GM21576 (cell line): ENCODE data around the gene MDM2.

Experiments used
- ATAC-seq: cut with Tn5 transposase; IDR thresholded peaks from one replicate; pipeline ENCODE4 v1.9.1; 2021; ENCODE audit warnings: mild to moderate bottlenecking, moderate library complexity; ENCODE audit not compliant: unreplicated experiment

Gene MDM2

GRCh38 chr12:68870443-68870842 is 62.5 kb downstream of the MDM2 start:
- no peak for ATAC-seq

GRCh38 chr12:68871396-68871795 is 63.4 kb downstream of the MDM2 start:
- ATAC-seq, result no peak

GRCh38 chr12:68871921-68872320 is 63.9 kb downstream of the MDM2 start:
- ATAC-seq, result no peak

DNA sequence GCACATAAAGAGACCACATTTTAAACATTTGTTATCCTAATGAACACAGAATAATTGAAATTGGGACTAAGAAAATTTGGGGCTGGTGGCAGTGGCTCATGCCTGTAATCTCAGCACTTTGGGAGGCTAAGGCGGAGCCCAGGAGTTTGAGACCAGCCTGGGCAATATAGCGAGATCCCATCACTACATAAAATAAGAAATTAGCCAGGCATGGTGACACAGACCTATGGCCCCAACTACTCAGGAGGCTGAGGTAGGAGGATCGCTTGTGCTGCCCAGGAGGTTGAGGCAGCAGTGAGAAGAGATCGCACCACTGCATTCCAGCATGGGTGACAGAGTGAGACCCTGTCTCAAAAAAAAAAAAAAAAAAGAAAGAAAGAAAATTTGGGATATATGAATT is 65.3 kb downstream of the MDM2 start:
- no peak for ATAC-seq

DNA sequence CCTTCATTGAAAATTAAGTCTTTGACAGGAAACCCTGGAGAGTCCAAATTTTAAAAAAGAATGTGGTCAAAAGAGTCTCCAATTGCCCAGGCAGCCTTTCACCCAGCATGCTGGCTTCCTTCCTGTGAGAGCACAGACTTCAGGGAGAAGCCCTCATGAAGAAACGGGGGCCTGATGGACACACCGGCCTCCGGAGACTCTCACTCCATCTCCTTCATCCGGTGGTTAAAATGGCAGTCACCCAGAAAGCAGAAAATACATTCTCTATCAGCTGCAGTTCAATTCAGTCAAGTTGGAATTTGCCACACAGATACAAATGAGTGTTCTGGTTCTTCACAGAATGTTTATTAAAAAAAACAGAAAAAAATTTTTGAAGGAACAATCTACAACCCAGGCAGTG is 68.5 kb downstream of the MDM2 start:
- ATAC-seq, result no peak

DNA sequence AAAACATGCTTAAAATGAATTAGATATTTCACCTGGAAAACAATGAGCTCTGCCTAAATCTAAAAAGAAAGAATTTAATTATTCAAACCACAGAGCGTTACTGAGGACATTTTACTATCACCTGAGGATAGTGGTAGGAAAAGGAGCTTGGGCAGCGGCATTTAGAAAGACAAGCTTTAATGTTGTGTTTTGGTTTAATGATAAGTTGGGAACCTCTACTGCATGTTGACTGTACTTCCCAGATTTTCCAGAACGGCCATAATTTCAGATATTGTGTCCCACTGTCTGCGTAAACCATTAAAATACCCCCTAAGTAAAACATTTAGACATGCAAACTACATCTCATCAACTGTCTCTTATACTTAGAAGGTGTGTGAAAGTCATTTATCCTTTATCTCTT is 69.6 kb downstream of the MDM2 start:
- no peak for ATAC-seq

GRCh38 chr12:68878283-68878682 is 70.3 kb downstream of the MDM2 start:
- ATAC-seq, result no peak

GRCh38 chr12:68878846-68879245 is 70.9 kb downstream of the MDM2 start:
- no peak for ATAC-seq

- ATAC-seq, result no peak
Measured at GRCh38 chr12:68880660-68881325, 72.8 kb downstream of the MDM2 start.

GRCh38 chr12:68882251-68882964 is 74.4 kb downstream of the MDM2 start:
- ATAC-seq, result no peak

- no peak for ATAC-seq
Measured at GRCh38 chr12:68883151-68883550, 75.2 kb downstream of the MDM2 start.

DNA sequence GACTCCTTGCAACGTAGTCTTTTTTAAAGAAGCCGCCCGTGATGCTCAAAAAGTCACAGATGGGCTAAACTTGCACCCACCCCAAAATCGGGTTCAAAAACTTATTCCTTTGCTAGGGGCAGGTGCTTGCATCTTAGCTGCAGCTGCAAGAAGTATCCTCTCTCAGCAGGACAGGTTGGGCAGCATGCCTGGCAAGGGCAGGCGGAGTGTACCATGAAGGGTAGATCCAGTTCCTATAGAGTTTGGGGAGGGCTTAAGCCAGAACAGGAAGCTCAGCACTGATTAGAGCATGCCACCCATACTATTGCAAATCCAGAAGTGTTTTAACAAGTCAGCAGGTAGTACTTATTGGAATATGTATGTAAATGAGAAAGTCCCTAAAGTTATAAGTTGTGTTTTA is 76.3 kb downstream of the MDM2 start:
- ATAC-seq, result no peak

DNA sequence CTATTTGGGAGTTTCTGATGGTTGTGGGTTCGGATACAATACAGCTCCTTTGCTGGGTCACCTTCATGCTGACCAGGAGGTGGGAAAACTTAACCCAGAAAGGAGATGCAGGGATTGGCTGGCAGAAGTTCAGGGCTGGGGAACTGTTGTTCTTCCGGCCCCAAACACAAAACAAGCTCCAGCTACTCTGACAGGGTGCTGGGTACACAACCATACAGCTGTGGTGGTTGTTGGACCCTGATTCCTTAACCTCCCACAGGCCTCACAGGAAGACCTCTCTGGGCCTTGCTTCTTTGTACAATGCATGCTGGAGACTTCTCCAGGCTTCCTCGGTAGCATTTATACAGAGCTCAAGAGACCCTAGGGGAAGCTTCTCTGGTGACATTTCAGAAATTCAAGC is 77.4 kb downstream of the MDM2 start:
- no peak for ATAC-seq

- no peak for ATAC-seq
Measured at GRCh38 chr12:68886636-68887572, 78.9 kb downstream of the MDM2 start.

DNA sequence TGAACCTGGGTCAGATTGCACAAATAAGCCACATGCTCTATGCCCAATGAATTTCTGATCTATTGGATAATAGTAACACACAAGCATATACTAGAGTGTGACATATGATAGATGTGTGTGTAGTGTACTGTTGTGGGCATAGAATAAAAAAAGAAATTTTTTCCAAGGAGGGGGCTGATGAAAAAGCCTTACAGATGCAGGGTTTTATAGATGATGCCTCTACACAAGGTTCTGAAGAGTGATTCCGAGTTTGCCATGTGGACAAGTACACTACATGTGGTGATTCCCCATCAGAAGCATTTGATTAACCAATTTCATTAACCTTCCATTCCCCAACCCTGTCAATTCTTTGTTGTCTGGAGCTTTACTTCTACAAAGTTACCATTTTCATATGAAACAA is 79.7 kb downstream of the MDM2 start:
- no peak for ATAC-seq

GRCh38 chr12:68888243-68888642 is 80.3 kb downstream of the MDM2 start:
- no peak for ATAC-seq

DNA sequence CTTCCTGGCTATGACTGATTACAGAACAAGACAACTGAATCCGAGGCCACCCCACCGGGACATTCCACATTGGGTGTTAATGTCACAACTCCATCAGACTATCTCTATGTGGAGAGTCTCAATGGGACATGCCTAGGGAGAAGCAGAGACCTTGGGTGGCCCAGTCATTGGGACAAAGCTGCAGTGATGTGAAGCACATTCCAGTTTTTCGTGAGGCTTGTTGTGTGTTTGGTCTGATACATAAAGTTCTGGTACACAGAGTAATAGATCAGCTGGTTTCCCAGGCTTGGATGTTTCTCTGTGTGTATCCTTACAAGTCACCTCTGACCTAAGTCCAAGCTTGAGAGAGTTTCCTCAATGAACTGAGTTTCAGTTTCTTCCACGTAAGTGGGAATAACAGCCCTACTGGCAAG is 82.7 kb downstream of the MDM2 start:
- ATAC-seq, result no peak

DNA sequence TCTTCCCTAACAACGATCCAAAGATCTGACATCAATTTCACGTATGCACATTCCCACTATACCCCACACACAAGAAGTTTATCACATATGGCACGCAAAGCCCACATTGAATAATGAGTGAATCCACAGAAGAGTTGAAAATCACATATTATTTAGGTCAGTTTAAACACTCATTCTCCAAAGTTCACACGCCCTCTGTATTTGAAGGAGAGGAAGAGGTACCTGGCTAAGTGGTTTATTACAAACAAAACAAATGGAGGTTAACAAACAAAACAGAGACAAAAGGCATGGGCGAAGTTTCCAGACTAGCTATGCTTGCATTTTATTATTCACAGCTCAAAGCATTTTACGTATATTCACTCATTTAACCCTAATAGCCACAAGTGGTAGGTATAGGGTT is 83.2 kb downstream of the MDM2 start:
- ATAC-seq, result no peak

DNA sequence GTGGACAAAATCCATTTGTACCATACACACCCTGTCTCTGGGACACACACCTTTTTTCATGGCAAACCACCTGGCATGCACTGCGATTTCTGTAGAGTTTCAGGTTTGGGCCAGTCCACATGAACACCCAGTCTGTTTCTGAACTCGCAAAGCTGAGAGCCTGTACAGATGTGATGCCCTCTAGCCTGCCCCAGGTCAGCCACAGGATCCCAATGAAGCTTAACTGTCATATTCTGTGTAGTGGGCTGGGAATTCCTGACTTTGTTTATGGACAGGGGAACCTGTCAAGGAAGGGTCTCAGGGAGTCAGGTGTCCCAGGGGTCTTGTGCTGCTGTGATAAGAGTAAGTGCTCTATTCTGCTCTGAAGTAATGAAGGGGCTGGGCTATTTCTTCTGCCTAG is 85.2 kb downstream of the MDM2 start:
- ATAC-seq, result no peak

GRCh38 chr12:68893741-68894140 is 85.8 kb downstream of the MDM2 start:
- no peak for ATAC-seq

DNA sequence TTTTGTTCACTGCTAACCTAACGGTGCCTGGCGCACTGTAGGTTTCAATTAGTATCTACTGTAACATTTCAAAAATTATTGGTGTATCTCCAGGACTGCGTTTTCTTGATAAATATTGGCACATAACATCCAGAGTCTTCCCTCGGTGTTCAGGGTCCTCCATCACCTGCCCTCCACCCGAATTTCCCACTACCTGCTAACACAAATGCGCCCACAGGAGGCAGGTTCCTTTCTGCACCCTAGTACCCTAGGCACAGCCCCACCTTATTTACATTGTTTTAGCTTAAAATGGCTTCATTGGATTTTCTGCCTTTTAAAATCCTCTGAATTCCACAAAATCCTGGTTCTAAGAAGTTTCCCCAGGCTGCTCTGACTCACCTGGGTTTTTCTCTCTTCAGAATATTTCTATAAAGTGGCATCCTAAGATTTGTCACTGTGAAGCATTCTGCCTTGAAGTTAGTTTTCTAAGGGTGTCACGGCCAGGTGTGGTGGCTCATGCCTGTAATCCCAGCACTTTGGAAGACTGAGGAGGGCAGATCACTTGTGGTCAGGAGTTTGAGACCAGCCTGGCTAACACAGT is 86.4 kb downstream of the MDM2 start:
- ATAC-seq, result no peak
